HEK293 (cell line): Measurements from ENCODE around the gene P2RY11.

ENCODE experiments used
- BCL11B ChIP-seq: fragments of 450-650 bp; formaldehyde crosslinking; IDR thresholded peaks from 2 replicates; pipeline ENCODE4 v1.5.1; 2016; ENCODE audit warnings: low read depth, missing biosample characterization, missing genetic modification characterization
- GLI2 ChIP-seq: fragments of 450-650 bp; formaldehyde crosslinking; IDR thresholded peaks from 2 replicates; pipeline ENCODE4; 2017; ENCODE audit warnings: missing biosample characterization, missing genetic modification characterization, low read depth, borderline replicate concordance
- HOXC10 ChIP-seq: sonication (generic); formaldehyde crosslinking; IDR thresholded peaks from 2 replicates; pipeline ENCODE4 v1.8.1; 2023; ENCODE audit warnings: mild to moderate bottlenecking, missing genetic modification reagents
- OSR2 ChIP-seq: fragments of 450-650 bp; formaldehyde crosslinking; IDR thresholded peaks from 2 replicates; pipeline ENCODE4 v1.5.1; 2016; ENCODE audit warnings: missing biosample characterization, missing genetic modification characterization
- SP3 ChIP-seq: fragments of 450-650 bp; formaldehyde crosslinking; IDR thresholded peaks from 2 replicates; pipeline ENCODE4 v1.5.1; 2016; ENCODE audit warnings: missing biosample characterization, missing genetic modification characterization
- ZBTB7A ChIP-seq: fragments of 450-650 bp; formaldehyde crosslinking; IDR thresholded peaks from 2 replicates; pipeline ENCODE4 v1.5.1; 2016; ENCODE audit warnings: low read depth, missing biosample characterization, missing genetic modification characterization
- ZFHX2 ChIP-seq: fragments of 450-650 bp; formaldehyde crosslinking; conservative IDR thresholded peaks from 2 replicates; pipeline ENCODE4 v1.5.1; 2016; ENCODE audit warnings: missing biosample characterization, missing genetic modification characterization
- ZNF112 ChIP-seq: fragments of 450-650 bp; formaldehyde crosslinking; IDR thresholded peaks from 2 replicates; pipeline ENCODE4 v1.5.0; 2017; ENCODE audit warnings: missing biosample characterization, missing genetic modification characterization
- ZNF114 ChIP-seq: fragments of 450-650 bp; formaldehyde crosslinking; IDR thresholded peaks from 2 replicates; pipeline ENCODE4 v1.5.0; 2017; ENCODE audit warnings: missing biosample characterization, missing genetic modification characterization
- ZNF19 ChIP-seq: fragments of 450-650 bp; formaldehyde crosslinking; IDR thresholded peaks from 2 replicates; pipeline ENCODE4; 2016; ENCODE audit warnings: missing biosample characterization, missing genetic modification characterization, low read depth
- ZNF266 ChIP-seq: fragments of 450-650 bp; formaldehyde crosslinking; IDR thresholded peaks from 2 replicates; pipeline ENCODE4 v1.5.1; 2016; ENCODE audit warnings: missing biosample characterization, missing genetic modification characterization, low read depth
- ZNF394 ChIP-seq: fragments of 450-650 bp; formaldehyde crosslinking; IDR thresholded peaks from 2 replicates; pipeline ENCODE4 v1.5.1; 2016; ENCODE audit warnings: missing biosample characterization, missing genetic modification characterization, mild to moderate bottlenecking, moderate library complexity, borderline replicate concordance
- ZNF423 ChIP-seq: fragments of 450-650 bp; formaldehyde crosslinking; IDR thresholded peaks from 2 replicates; pipeline ENCODE4 v1.5.1; 2016; ENCODE audit warnings: missing biosample characterization, missing genetic modification characterization
- ZNF510 ChIP-seq: fragments of 450-650 bp; formaldehyde crosslinking; IDR thresholded peaks from 2 replicates; pipeline ENCODE4 v1.5.1; 2018; ENCODE audit warnings: mild to moderate bottlenecking, missing genetic modification characterization, missing biosample characterization; ENCODE audit not compliant: insufficient replicate concordance
- ZNF514 ChIP-seq: fragments of 450-650 bp; formaldehyde crosslinking; IDR thresholded peaks from 2 replicates; pipeline ENCODE4 v1.5.1; 2016; ENCODE audit warnings: missing biosample characterization, missing genetic modification characterization
- ZNF624 ChIP-seq: fragments of 450-650 bp; formaldehyde crosslinking; IDR thresholded peaks from 2 replicates; pipeline ENCODE4 v1.5.1; 2017; ENCODE audit warnings: missing biosample characterization, missing genetic modification characterization
- ZNF626 ChIP-seq: fragments of 450-650 bp; sonication (Bioruptor Pico); formaldehyde crosslinking; IDR thresholded peaks from 2 replicates; pipeline ENCODE4 v1.5.1; 2018; ENCODE audit warnings: missing biosample characterization, missing genetic modification characterization, inconsistent platforms
- ZNF660 ChIP-seq: fragments of 450-650 bp; IDR thresholded peaks from 2 replicates; pipeline ENCODE4 v1.5.1; 2018; ENCODE audit warnings: missing biosample characterization, mild to moderate bottlenecking, missing genetic modification characterization
- ZNF664 ChIP-seq: fragments of 450-650 bp; formaldehyde crosslinking; IDR thresholded peaks from 2 replicates; pipeline ENCODE4 v1.5.1; 2016; ENCODE audit warnings: missing biosample characterization, missing genetic modification characterization
- ZNF701 ChIP-seq: fragments of 450-650 bp; formaldehyde crosslinking; IDR thresholded peaks from 2 replicates; pipeline ENCODE4 v1.5.1; 2016; ENCODE audit warnings: missing biosample characterization, missing genetic modification characterization
- ZNF707 ChIP-seq: fragments of 450-650 bp; formaldehyde crosslinking; IDR thresholded peaks from 2 replicates; pipeline ENCODE4 v1.5.1; 2016; ENCODE audit warnings: missing biosample characterization, missing genetic modification characterization
- ZNF76 ChIP-seq: fragments of 450-650 bp; formaldehyde crosslinking; IDR thresholded peaks from 2 replicates; pipeline ENCODE4; 2016; ENCODE audit warnings: low read depth, missing biosample characterization, missing genetic modification characterization, borderline replicate concordance
- ZSCAN30 ChIP-seq: fragments of 450-650 bp; IDR thresholded peaks from 2 replicates; pipeline ENCODE4 v1.5.1; 2018; ENCODE audit warnings: missing biosample characterization, mild to moderate bottlenecking, missing genetic modification characterization, moderate library complexity
- ZXDB ChIP-seq: fragments of 450-650 bp; formaldehyde crosslinking; IDR thresholded peaks from 2 replicates; pipeline ENCODE4 v1.5.1; 2016; ENCODE audit warnings: missing biosample characterization, missing genetic modification characterization
- TF ChIP-seq, protein P1 (sequence below): fragments of 450-650 bp; formaldehyde crosslinking; IDR thresholded peaks from 2 replicates; pipeline ENCODE4 v1.5.1; 2017; ENCODE audit warnings: missing biosample characterization, missing genetic modification characterization
- TF ChIP-seq, protein P2 (sequence below): fragments of 450-650 bp; formaldehyde crosslinking; IDR thresholded peaks from 2 replicates; pipeline ENCODE4 v1.5.1; 2017; ENCODE audit warnings: missing biosample characterization, missing genetic modification characterization
- TF ChIP-seq, protein P3 (sequence below): fragments of 450-650 bp; formaldehyde crosslinking; IDR thresholded peaks from 2 replicates; pipeline ENCODE4 v1.5.1; 2016; ENCODE audit warnings: missing biosample characterization, missing genetic modification characterization
- TF ChIP-seq, protein P4 (sequence below): fragments of 450-650 bp; formaldehyde crosslinking; IDR thresholded peaks from 2 replicates; pipeline ENCODE4 v1.5.1; 2016; ENCODE audit warnings: missing biosample characterization, missing genetic modification characterization
- TF ChIP-seq, protein P5 (sequence below): fragments of 450-650 bp; formaldehyde crosslinking; IDR thresholded peaks from 2 replicates; pipeline ENCODE4 v1.5.1; 2017; ENCODE audit warnings: missing biosample characterization, missing genetic modification characterization
- TF ChIP-seq, protein P6 (sequence below): fragments of 450-650 bp; formaldehyde crosslinking; IDR thresholded peaks from 2 replicates; pipeline ENCODE4 v1.5.1; 2016; ENCODE audit warnings: missing biosample characterization, missing genetic modification characterization, low read depth

P2RY11 gene

DNA sequence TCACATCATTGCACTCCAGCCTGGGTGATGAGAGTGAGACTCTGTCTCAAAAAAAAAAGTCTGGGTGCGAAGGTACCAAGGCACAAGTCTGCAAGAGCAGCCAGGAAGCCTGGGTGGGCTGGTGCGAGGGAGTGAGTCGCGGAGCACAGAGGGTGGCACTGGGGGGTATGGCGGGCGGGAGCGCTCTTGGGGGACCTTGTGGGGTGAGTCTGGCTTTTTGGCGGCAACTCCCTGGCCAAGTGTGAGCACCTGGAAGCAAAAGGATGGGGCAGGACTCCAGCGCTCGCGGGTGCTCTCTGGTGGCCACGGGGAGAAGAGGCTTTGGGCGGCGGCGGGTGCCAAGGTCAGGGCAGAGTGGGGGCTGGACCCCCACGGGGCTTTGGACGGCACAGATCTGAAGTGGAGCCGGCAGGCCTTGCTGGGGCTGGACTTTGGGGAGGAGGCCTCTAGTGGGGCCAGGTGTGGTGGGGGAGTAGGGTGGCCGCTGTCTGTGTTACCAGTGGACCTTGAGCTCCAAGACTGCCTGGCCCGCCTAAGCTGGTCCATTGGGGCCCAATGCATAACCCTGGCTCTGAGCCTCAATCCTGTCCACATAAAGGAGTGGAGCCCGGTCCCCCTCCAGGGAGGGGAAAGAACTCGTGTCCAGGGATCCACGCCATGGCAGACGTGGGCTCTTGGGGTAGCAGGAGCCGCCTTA is 1.6 kb downstream of the P2RY11 start (continued):
- no peak for TF ChIP-seq OSR2
- TF ChIP-seq ZNF114, result no peak
- peak; percentile 33; the same call in 1 of the 2 replicates for TF ChIP-seq ZSCAN30 (tag by site-specific recombination)
- TF ChIP-seq, protein P1, sequence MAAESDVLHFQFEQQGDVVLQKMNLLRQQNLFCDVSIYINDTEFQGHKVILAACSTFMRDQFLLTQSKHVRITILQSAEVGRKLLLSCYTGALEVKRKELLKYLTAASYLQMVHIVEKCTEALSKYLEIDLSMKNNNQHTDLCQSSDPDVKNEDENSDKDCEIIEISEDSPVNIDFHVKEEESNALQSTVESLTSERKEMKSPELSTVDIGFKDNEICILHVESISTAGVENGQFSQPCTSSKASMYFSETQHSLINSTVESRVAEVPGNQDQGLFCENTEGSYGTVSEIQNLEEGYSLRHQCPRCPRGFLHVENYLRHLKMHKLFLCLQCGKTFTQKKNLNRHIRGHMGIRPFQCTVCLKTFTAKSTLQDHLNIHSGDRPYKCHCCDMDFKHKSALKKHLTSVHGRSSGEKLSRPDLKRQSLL, result no peak
- TF ChIP-seq ZFHX2 (tag by site-specific recombination), result no peak
- no peak for TF ChIP-seq ZNF510
- TF ChIP-seq ZXDB (tag by site-specific recombination), result no peak
- no peak for TF ChIP-seq ZNF701
- no peak for TF ChIP-seq GLI2 (tag by site-specific recombination)
- no peak for TF ChIP-seq ZNF626 (tag by site-specific recombination)
- TF ChIP-seq ZNF514, result no peak
- no peak for TF ChIP-seq ZNF112 (tag by site-specific recombination)
- no peak for TF ChIP-seq ZNF423
- TF ChIP-seq ZNF660, result no peak
- TF ChIP-seq, protein P2, sequence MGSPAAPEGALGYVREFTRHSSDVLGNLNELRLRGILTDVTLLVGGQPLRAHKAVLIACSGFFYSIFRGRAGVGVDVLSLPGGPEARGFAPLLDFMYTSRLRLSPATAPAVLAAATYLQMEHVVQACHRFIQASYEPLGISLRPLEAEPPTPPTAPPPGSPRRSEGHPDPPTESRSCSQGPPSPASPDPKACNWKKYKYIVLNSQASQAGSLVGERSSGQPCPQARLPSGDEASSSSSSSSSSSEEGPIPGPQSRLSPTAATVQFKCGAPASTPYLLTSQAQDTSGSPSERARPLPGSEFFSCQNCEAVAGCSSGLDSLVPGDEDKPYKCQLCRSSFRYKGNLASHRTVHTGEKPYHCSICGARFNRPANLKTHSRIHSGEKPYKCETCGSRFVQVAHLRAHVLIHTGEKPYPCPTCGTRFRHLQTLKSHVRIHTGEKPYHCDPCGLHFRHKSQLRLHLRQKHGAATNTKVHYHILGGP, result no peak
- no peak for TF ChIP-seq ZBTB7A (tag by site-specific recombination)
- 0 out of 2 replicates have a peak, but pooled peaks have one; percentile 26 for TF ChIP-seq BCL11B (tag by site-specific recombination)
- TF ChIP-seq ZNF266 (tag by site-specific recombination), result no peak
- TF ChIP-seq, protein P3, sequence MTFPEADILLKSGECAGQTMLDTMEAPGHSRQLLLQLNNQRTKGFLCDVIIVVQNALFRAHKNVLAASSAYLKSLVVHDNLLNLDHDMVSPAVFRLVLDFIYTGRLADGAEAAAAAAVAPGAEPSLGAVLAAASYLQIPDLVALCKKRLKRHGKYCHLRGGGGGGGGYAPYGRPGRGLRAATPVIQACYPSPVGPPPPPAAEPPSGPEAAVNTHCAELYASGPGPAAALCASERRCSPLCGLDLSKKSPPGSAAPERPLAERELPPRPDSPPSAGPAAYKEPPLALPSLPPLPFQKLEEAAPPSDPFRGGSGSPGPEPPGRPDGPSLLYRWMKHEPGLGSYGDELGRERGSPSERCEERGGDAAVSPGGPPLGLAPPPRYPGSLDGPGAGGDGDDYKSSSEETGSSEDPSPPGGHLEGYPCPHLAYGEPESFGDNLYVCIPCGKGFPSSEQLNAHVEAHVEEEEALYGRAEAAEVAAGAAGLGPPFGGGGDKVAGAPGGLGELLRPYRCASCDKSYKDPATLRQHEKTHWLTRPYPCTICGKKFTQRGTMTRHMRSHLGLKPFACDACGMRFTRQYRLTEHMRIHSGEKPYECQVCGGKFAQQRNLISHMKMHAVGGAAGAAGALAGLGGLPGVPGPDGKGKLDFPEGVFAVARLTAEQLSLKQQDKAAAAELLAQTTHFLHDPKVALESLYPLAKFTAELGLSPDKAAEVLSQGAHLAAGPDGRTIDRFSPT (tag by site-specific recombination), result peak; percentile 86
- TF ChIP-seq, protein P4, sequence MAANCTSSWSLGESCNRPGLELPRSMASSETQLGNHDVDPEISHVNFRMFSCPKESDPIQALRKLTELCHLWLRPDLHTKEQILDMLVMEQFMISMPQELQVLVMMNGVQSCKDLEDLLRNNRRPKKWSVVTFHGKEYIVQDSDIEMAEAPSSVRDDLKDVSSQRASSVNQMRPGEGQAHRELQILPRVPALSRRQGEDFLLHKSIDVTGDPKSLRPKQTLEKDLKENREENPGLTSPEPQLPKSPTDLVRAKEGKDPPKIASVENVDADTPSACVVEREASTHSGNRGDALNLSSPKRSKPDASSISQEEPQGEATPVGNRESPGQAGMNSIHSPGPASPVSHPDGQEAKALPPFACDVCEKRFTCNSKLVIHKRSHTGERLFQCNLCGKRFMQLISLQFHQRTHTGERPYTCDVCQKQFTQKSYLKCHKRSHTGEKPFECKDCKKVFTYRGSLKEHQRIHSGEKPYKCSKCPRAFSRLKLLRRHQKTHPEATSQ (tag by site-specific recombination), result no peak
- TF ChIP-seq, protein P5, sequence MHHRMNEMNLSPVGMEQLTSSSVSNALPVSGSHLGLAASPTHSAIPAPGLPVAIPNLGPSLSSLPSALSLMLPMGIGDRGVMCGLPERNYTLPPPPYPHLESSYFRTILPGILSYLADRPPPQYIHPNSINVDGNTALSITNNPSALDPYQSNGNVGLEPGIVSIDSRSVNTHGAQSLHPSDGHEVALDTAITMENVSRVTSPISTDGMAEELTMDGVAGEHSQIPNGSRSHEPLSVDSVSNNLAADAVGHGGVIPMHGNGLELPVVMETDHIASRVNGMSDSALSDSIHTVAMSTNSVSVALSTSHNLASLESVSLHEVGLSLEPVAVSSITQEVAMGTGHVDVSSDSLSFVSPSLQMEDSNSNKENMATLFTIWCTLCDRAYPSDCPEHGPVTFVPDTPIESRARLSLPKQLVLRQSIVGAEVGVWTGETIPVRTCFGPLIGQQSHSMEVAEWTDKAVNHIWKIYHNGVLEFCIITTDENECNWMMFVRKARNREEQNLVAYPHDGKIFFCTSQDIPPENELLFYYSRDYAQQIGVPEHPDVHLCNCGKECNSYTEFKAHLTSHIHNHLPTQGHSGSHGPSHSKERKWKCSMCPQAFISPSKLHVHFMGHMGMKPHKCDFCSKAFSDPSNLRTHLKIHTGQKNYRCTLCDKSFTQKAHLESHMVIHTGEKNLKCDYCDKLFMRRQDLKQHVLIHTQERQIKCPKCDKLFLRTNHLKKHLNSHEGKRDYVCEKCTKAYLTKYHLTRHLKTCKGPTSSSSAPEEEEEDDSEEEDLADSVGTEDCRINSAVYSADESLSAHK (tag by site-specific recombination), result no peak
- TF ChIP-seq, protein P6, sequence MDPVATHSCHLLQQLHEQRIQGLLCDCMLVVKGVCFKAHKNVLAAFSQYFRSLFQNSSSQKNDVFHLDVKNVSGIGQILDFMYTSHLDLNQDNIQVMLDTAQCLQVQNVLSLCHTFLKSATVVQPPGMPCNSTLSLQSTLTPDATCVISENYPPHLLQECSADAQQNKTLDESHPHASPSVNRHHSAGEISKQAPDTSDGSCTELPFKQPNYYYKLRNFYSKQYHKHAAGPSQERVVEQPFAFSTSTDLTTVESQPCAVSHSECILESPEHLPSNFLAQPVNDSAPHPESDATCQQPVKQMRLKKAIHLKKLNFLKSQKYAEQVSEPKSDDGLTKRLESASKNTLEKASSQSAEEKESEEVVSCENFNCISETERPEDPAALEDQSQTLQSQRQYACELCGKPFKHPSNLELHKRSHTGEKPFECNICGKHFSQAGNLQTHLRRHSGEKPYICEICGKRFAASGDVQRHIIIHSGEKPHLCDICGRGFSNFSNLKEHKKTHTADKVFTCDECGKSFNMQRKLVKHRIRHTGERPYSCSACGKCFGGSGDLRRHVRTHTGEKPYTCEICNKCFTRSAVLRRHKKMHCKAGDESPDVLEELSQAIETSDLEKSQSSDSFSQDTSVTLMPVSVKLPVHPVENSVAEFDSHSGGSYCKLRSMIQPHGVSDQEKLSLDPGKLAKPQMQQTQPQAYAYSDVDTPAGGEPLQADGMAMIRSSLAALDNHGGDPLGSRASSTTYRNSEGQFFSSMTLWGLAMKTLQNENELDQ, result no peak
- no peak for TF ChIP-seq ZNF76
- no peak for TF ChIP-seq ZNF707 (tag by site-specific recombination)
- no peak for TF ChIP-seq ZNF664 (tag by site-specific recombination)
- TF ChIP-seq SP3 (tag by site-specific recombination), result no peak
- no peak for TF ChIP-seq HOXC10 (CRISPR knock-in tag)
- TF ChIP-seq ZNF19 (tag by site-specific recombination), result no peak
- no peak for TF ChIP-seq ZNF624
- peak; percentile 38; the same call in 1 of the 2 replicates for TF ChIP-seq ZNF394 (tag by site-specific recombination)
